ENCODE data around the gene IL2RA.

Gene IL2RA

GRCh38 chr10:6037422-6037821 lies 24.7 kb downstream of the IL2RA start:
- no peak for DNase-seq

GRCh38 chr10:6036861-6037321 lies 25.3 kb downstream of the IL2RA start:
- DNase-seq: no peak

- no peak for DNase-seq
Observed at GRCh38 chr10:6035931-6036575, 26.1 kb downstream of the IL2RA start.

- DNase-seq: no peak
Observed at GRCh38 chr10:6035101-6035834, 26.9 kb downstream of the IL2RA start.

GRCh38 chr10:6034371-6034770 lies 27.8 kb downstream of the IL2RA start:
- DNase-seq: no peak

DNA sequence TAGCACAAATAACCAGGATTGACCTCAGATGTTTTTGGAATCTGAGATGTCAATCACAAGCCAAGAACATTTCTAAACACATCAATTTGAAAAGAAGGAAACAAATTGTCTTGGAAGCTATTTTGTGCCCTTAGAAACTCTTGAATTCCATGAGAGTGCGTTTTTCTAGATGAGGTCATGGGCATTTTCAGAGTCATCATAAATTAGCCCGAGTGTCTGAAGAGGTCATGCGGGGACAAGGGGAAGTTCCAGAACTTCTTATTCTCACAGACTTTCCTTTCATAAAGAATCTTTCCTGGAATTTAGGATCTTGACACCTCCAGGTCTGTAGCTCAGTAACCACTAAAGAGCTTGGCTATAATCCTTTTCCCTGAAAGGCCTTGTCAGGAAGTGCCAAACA lies 28.2 kb downstream of the IL2RA start:
- DNase-seq: no peak

DNA sequence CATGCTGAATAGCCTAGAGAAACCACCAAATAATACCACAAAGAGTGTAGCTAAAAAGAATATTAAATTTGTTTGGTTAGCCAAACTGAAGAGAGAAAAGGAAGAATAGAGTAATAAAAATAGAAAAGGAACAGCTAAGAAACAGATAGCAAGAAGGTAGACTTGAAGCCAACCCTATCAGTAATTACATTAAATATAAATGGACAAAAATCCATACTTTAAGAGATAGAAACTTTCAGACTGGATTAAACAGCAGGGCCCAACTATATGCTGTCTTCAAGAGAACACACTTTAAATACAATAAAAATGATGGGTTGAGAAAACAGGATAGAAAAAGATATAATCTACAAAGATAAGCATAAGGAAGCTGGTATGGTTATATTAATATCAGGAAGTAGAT lies 31.2 kb downstream of the IL2RA start:
- no peak for DNase-seq

- DNase-seq: no peak
Observed at GRCh38 chr10:6030217-6030616, 31.9 kb downstream of the IL2RA start.

- DNase-seq: no peak
Observed at GRCh38 chr10:6027929-6028328, 34.2 kb downstream of the IL2RA start.

- no peak for DNase-seq
Observed at GRCh38 chr10:6025683-6026255, 36.4 kb downstream of the IL2RA start.

DNA sequence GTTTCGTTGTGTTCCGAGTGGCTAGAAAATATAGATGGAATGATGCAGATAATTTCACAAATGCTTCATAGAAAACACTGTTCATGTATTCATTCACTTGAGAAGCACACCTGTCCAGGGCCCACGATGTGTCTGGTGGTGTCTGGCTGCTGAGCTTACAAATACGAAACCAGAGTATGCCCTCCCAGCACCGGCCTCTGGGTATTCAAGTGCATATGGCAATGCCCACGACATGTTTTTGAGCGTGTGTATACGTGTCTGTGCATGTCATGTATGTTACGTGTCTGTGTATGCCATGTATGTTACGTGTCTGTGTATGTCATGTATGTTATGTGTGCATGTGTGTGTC lies 37.9 kb downstream of the IL2RA start:
- DNase-seq: no peak

GRCh38 chr10:6023661-6024333 lies 38.4 kb downstream of the IL2RA start:
- DNase-seq: no peak

- no peak for DNase-seq
Observed at GRCh38 chr10:6022660-6023059, 39.5 kb downstream of the IL2RA start.

DNA sequence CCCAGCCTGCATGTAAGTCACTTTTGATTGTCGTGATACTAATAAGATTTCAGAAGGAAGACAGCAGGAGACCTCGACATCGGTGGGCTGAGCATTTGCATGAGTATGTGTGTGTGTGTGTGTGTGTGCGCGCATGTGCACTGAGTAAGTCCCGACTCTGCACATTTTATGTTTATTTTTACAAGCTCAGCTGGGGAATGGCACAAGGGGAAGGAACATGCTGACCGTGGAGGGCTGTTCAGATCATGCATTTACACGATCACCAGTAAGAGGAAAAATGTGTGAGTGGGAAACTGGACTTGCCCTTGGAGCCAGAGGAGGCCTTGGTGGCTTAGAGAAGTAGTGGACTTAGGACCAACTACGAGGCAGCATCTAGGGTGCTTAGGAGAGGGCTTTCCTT lies 41.3 kb downstream of the IL2RA start:
- DNase-seq: no peak

GRCh38 chr10:6019796-6020195 lies 42.4 kb downstream of the IL2RA start:
- DNase-seq: no peak

- no peak for DNase-seq
Observed at GRCh38 chr10:6019010-6019782, 43.0 kb downstream of the IL2RA start.

DNA sequence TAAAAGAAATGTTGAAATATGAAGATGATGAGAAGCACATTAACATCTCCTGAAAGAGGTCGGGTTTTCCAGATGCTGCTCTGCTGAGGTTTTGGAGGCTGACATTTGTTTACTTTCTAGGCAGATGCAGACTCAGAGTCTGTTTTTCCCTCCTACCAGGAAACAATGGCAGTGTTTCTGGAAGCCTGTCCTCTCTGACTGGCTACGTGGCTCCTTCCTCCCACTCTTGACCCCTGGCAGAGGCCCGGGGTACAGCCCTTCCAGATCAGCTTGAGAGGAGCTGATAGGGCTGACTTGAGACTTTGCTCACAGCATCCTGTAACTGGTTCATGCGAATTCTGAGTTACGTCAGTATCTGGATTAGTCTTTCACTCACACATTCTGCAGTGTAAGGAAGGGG lies 43.7 kb downstream of the IL2RA start:
- DNase-seq: no peak

- DNase-seq: no peak
Observed at GRCh38 chr10:6017781-6018354, 44.3 kb downstream of the IL2RA start.

GRCh38 chr10:6014241-6014761 lies 47.9 kb downstream of the IL2RA start:
- DNase-seq: no peak

DNA sequence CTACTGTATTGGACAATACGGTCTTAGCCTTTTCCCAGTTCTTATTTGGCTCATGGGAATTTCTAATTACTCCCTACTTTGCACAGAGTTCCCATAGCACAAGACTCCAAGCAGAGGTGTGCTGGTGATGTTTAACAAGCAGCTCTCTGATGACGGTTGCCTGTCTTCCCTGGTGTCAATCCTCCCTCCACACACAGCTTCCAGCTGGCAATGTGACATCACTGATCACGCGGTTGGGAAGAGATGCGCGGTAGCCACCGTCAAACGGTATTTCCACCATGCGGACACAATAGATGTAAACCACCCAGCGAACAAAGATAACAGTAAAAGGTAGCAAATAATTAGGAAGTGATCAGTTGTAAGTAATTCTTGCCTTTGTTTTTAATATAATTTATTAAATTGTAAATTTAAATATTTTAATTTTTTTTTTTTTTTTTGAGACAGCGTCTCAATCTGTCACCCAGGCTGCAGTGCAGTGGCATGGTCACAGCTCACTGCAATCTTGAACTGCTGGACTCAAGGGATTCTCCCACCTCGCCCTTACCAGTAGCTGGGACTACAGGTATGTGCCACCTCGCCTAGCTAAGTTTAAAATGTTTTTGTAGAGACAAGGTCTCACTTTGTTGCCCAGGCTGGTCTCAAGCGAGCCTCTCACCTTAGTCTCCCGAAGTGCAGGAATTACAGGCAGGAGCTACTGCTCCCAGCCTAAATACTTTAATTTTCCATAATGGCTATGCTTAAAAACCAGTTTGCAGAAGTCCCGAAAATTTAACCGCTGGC lies 48.6 kb downstream of the IL2RA start:
- DNase-seq: no peak

GRCh38 chr10:6012121-6012905 lies 49.9 kb downstream of the IL2RA start:
- DNase-seq: no peak
